Measurements from ENCODE around the gene TRAPPC2.

- TF ChIP-seq CTCF (IDR thresholded peaks at IDR 0.05) (no peak), POLR2A (IDR thresholded peaks at IDR 0.05) (no peak)
These were observed 50.1 kb downstream of the TRAPPC2 start for GRCh38 chrX:13684361-13684760.

Data from uterus (tissue), 2 donors.